RWPE2 (cell line): ENCODE data around the gene RAD21L1.

Experiments
- ATAC-seq: fragments of 200-7000 bp; cut with Tn5 transposase; 3 replicates; pipeline ENCODE4 v1.9.1; 2021; ENCODE audit warnings: low read depth
- DNase-seq: peaks from one replicate; pipeline ENCODE4 v3.0.0-alpha.2; 2020; ENCODE audit warnings: low spot score
- H3K27ac ChIP-seq: fragments of 450-650 bp; 2 replicates; pipeline ENCODE4 v1.5.1; 2017; ENCODE audit warnings: mild to moderate bottlenecking; ENCODE audit not compliant: poor library complexity, severe bottlenecking
- H3K27me3 ChIP-seq: fragments of 250-450 bp; sonication (Bioruptor Pico); 2 replicates; pipeline ENCODE4 v1.5.1; 2021; ENCODE audit warnings: mild to moderate bottlenecking, moderate library complexity; ENCODE audit not compliant: insufficient read depth, poor library complexity, severe bottlenecking
- H3K36me3 ChIP-seq: fragments of 250-450 bp; sonication (Bioruptor Pico); 2 replicates; pipeline ENCODE4 v1.5.1; 2020; ENCODE audit warnings: low read depth, mild to moderate bottlenecking, moderate library complexity
- H3K4me1 ChIP-seq: fragments of 250-450 bp; sonication (Bioruptor Pico); 2 replicates; pipeline ENCODE4 v1.5.1; 2021; ENCODE audit warnings: mild to moderate bottlenecking, moderate library complexity; ENCODE audit not compliant: insufficient read depth, poor library complexity, severe bottlenecking
- H3K4me3 ChIP-seq: fragments of 250-450 bp; sonication (Bioruptor Pico); 2 replicates; pipeline ENCODE4 v1.5.1; 2021; ENCODE audit warnings: mild to moderate bottlenecking, moderate library complexity; ENCODE audit not compliant: severe bottlenecking
- H3K9me3 ChIP-seq: fragments of 250-450 bp; sonication (Bioruptor Pico); 2 replicates; pipeline ENCODE4 v1.5.1; 2021; ENCODE audit warnings: mild to moderate bottlenecking, moderate library complexity; ENCODE audit not compliant: severe bottlenecking
- CTCF ChIP-seq: fragments of 450-650 bp; IDR thresholded peaks from one replicate; pipeline ENCODE4 v1.5.1; 2017; ENCODE audit warnings: mild to moderate bottlenecking, moderate library complexity; ENCODE audit not compliant: poor library complexity, severe bottlenecking

The RAD21L1 gene

GRCh38 chr20:1267161-1267560 lies 41.3 kb downstream of the RAD21L1 start:
- H3K27ac ChIP-seq = no peak overlapping the region
- no peak for TF ChIP-seq CTCF
- H3K36me3 ChIP-seq = no peaks in the 10 kb centered on the region
- H3K4me1 ChIP-seq = no peaks in the 10 kb centered on the region
- H3K27me3 ChIP-seq = no peaks in the 10 kb centered on the region
- H3K9me3 ChIP-seq = no peaks in the 10 kb centered on the region
- H3K4me3 ChIP-seq = no peak overlapping the region
- DNase-seq = no peak
- ATAC-seq = no peak

GRCh38 chr20:1267809-1268374 lies 42.0 kb downstream of the RAD21L1 start:
- Histone ChIP-seq H3K27me3 (no peaks in the 10 kb centered on the region), H3K27ac (no peak overlapping the region), H3K36me3 (no peaks in the 10 kb centered on the region), H3K4me3 (no peak overlapping the region), H3K4me1 (no peaks in the 10 kb centered on the region), H3K9me3 (no peaks in the 10 kb centered on the region)
- ATAC-seq (no peak), DNase-seq (no peak)
- TF ChIP-seq CTCF = no peak

- ATAC-seq (no peak), DNase-seq (no peak)
- no peaks in the 10 kb centered on the region for H3K9me3 ChIP-seq
- H3K4me1 ChIP-seq = no peaks in the 10 kb centered on the region
- no peak overlapping the region for H3K4me3 ChIP-seq
- H3K27me3 ChIP-seq = no peaks in the 10 kb centered on the region
- no peak for TF ChIP-seq CTCF
- H3K36me3 ChIP-seq = no peaks in the 10 kb centered on the region
- no peak overlapping the region for H3K27ac ChIP-seq
These were observed 43.4 kb downstream of the RAD21L1 start for GRCh38 chr20:1269235-1269634.

- no peak overlapping the region for H3K27ac ChIP-seq
- no peaks in the 10 kb centered on the region for H3K9me3 ChIP-seq
- H3K36me3 ChIP-seq = no peaks in the 10 kb centered on the region
- H3K4me3 ChIP-seq = no peak overlapping the region
- no peaks in the 10 kb centered on the region for H3K4me1 ChIP-seq
- no peak for ATAC-seq
- no peak for TF ChIP-seq CTCF
- DNase-seq = no peak
- H3K27me3 ChIP-seq = no peaks in the 10 kb centered on the region
These were observed 44.0 kb downstream of the RAD21L1 start for GRCh38 chr20:1269850-1270249.

- DNase-seq (no peak), ATAC-seq (no peak)
- no peak overlapping the region for H3K27ac ChIP-seq
- H3K4me3 ChIP-seq = no peak overlapping the region
- no peaks in the 10 kb centered on the region for H3K4me1 ChIP-seq
- no peak for TF ChIP-seq CTCF
- H3K9me3 ChIP-seq = no peaks in the 10 kb centered on the region
- H3K27me3 ChIP-seq = no peaks in the 10 kb centered on the region
- no peaks in the 10 kb centered on the region for H3K36me3 ChIP-seq
These were observed 46.7 kb downstream of the RAD21L1 start for GRCh38 chr20:1272368-1273100.
